ENCODE results near the gene PLEKHM1.

PLEKHM1 gene

GRCh38 chr17:45395569-45396415 lies 94.7 kb downstream of the PLEKHM1 start:
- no peak for DNase-seq

DNA sequence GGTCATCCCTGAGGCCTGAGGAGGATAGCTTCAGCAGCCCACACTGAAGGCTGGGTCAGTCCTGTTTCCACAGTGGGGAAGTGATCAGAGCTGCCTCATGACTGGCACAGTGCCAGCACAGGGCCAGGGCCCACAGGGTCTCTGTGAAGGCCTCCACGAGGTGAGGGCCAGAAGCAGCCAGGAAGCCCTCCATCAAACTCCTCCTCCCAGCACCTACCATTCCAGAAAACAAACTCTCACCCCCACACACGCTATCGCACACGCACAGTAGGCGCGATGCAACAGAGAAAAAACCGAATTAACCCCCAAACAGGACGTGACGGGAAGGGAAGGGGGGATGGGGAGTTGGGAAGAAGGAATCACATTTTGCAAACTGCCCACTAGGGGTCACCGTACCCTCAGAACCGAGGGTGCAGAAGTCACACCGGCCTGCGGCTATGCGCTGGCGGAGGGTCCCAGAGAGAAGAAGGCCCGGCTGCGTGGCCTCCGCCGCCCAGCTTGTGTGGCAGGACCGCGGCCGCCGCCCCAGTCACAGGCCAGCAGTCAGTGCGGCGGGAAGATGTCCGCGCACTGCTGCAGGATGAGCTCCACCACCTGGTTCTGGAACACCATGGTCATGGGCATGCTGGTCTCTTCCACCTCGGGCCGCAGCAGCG lies 95.5 kb downstream of the PLEKHM1 start:
- peak; percentile 59 for DNase-seq

- DNase-seq, result no peak
Measured at GRCh38 chr17:45394564-45394912, 96.0 kb downstream of the PLEKHM1 start.

- no peak for DNase-seq
Measured at GRCh38 chr17:45394091-45394490, 96.4 kb downstream of the PLEKHM1 start.

GRCh38 chr17:45393411-45393810 lies 97.1 kb downstream of the PLEKHM1 start:
- DNase-seq, result no peak

GRCh38 chr17:45391918-45392317 lies 98.6 kb downstream of the PLEKHM1 start:
- no peak for DNase-seq

- DNase-seq, result no peak
Measured at GRCh38 chr17:45391291-45391690, 99.2 kb downstream of the PLEKHM1 start.

GRCh38 chr17:45389354-45389753 lies 101.2 kb downstream of the PLEKHM1 start:
- no peak for DNase-seq

- no peak for DNase-seq
Measured at GRCh38 chr17:45388604-45389325, 101.8 kb downstream of the PLEKHM1 start.

- DNase-seq, result no peak
Measured at GRCh38 chr17:45387739-45388138, 102.8 kb downstream of the PLEKHM1 start.

GRCh38 chr17:45386178-45386577 lies 104.3 kb downstream of the PLEKHM1 start:
- no peak for DNase-seq
